GM10266 (cell line): Measurements from ENCODE around the gene TOX2.

Experiments used
- DNase-seq: peaks from one replicate; pipeline ENCODE4 v3.0.0; 2012; ENCODE audit errors: extremely low spot score
- TF ChIP-seq, protein P1 (sequence below): IDR thresholded peaks from 2 replicates; pipeline ENCODE4 v1.5.1; 2012; ENCODE audit warnings: mild to moderate bottlenecking, low read depth; ENCODE audit not compliant: control insufficient read depth, insufficient read depth; ENCODE audit errors: missing control alignments

Gene TOX2

GRCh38 chr20:43957392-43957791 lies 42.7 kb downstream of the TOX2 start:
- DNase-seq = no peak
- TF ChIP-seq, protein P1, sequence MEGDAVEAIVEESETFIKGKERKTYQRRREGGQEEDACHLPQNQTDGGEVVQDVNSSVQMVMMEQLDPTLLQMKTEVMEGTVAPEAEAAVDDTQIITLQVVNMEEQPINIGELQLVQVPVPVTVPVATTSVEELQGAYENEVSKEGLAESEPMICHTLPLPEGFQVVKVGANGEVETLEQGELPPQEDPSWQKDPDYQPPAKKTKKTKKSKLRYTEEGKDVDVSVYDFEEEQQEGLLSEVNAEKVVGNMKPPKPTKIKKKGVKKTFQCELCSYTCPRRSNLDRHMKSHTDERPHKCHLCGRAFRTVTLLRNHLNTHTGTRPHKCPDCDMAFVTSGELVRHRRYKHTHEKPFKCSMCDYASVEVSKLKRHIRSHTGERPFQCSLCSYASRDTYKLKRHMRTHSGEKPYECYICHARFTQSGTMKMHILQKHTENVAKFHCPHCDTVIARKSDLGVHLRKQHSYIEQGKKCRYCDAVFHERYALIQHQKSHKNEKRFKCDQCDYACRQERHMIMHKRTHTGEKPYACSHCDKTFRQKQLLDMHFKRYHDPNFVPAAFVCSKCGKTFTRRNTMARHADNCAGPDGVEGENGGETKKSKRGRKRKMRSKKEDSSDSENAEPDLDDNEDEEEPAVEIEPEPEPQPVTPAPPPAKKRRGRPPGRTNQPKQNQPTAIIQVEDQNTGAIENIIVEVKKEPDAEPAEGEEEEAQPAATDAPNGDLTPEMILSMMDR = no peak

DNA sequence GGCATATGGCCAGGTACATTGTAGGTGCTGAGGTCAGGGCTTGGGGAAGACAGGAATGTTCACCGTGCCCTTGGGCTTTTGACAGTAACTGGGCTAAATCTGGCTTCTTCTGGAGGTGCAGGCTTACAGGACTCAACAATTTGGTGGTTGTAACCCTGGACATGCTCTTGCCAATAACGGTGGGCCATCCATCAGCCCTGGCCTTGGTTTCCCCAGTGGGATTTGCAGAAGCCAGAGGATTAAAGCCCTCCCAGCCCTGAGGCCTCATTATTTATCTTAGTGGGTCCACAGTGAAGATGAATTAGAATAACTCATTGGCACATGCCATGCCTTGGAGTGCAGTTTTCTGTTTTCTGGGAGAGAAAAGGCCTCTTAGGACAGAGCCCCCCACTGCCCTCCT lies 44.0 kb downstream of the TOX2 start:
- TF ChIP-seq, protein P1 = no peak
- no peak for DNase-seq

GRCh38 chr20:43959079-43959919 lies 44.6 kb downstream of the TOX2 start:
- TF ChIP-seq, protein P1 = no peak
- DNase-seq = no peak

- TF ChIP-seq, protein P1 = no peak
- no peak for DNase-seq
These were observed 45.2 kb downstream of the TOX2 start for GRCh38 chr20:43959920-43960227.

DNA sequence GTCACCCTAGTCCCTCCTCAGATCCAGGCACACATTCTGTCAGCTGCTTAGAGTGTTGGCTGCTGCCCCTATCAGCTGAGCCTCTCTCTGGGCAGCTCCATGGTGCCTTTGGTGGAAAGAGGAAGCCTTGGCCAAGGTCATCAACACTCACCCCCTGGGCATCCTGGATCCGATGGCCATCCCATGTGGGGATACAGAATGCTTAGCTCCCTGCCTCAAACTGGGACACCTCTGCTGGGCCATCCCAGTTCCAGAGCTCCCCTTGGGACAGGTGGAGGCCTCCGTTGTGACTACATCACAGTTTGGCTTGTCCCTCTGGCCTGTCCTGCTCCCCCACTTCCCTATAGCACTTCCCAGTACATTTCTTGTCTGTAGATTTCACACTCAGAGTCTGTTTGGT lies 45.6 kb downstream of the TOX2 start:
- TF ChIP-seq, protein P1 = no peak
- DNase-seq = no peak

GRCh38 chr20:43961116-43961515 lies 46.5 kb downstream of the TOX2 start:
- TF ChIP-seq, protein P1 = no peak
- no peak for DNase-seq
